K562 (cell line): ENCODE data around the gene SCUBE1. TPM values are rescaled to one million over a fixed set of nuclear protein-coding genes. Genes with fewer than 3 reads are reported as not detected.

Experiments
- ATAC-seq: fragments of 200-7000 bp; cut with Tn5 transposase; 3 replicates; pipeline ENCODE4 v1.9.1; 2020; ENCODE audit warnings: moderate library complexity
- BruUV-seq: library from RNA; stranded (reverse); fragments of 400-500 nt; replicated peaks from 2 replicates; lab custom pipeline; 2021; lab: Mats Ljungman, UMichigan
- CTCF ChIA-PET: fragments of 300-600 bp; formaldehyde crosslinking; extraction: SDS; loops from one replicate; lab custom pipeline; 2021; ENCODE audit warnings: low intra/inter-chr PET ratio; lab: Yijun Ruan, JAX
- POLR2A ChIA-PET: fragments of 300-600, 350-650 bp; sonication (Branson Sonifier 250); formaldehyde crosslinking; extraction: SDS; loops from one replicate; lab custom pipeline; 2021; ENCODE audit warnings: antibody characterized with exemption, inconsistent platforms; lab: Yijun Ruan, JAX
- DNase-seq, 4 experiments: peaks; one replicate each; pipeline versions ENCODE4 v3.0.0 to v3.0.0-alpha.2; 2011 to 2018; ENCODE audit warnings: low spot score in 3 of 4, mixed read lengths in 3 of 4; ENCODE audit errors: extremely low read depth in 1 of 4
- FAIRE-seq: peaks from 2 replicates; lab custom pipeline; 2011; peaks lifted over from hg19 to GRCh38; lab: Jason Lieb, UNC
- H2AFZ ChIP-seq: 2 replicates; pipeline ENCODE4 v1.6.0; 2011; ENCODE audit warnings: low read depth, low read length, control low read depth, inconsistent platforms
- H3K27ac ChIP-seq: fragments of 200-600 bp; 3 replicates; pipeline ENCODE4 v1.8.0; 2011; ENCODE audit warnings: low read depth, mild to moderate bottlenecking, control low read depth, inconsistent platforms, low read length, moderate library complexity, mixed read lengths; ENCODE audit errors: extremely low read depth
- H3K27me3 ChIP-seq, 2 experiments: fragments of 300-600 bp in 1 of 2; 2 replicates in 1 of 2; 3 replicates in 1 of 2; pipeline versions ENCODE4 v1.6.0 to v1.8.0; 2011; ENCODE audit warnings: inconsistent platforms in 2 of 2, low read length in 2 of 2, mild to moderate bottlenecking in 1 of 2, mixed read lengths in 1 of 2, moderate library complexity in 1 of 2; ENCODE audit not compliant: control insufficient read depth in 2 of 2, insufficient read depth in 2 of 2
- H3K36me3 ChIP-seq: fragments of 300-600 bp; 3 replicates; pipeline ENCODE4 v1.8.0; 2011; ENCODE audit warnings: mild to moderate bottlenecking, low read length, inconsistent platforms; ENCODE audit not compliant: control insufficient read depth, insufficient read depth
- H3K4me1 ChIP-seq, 2 experiments: fragments of 200-600 bp in 1 of 2; replicated peaks in 1 of 2; 2 replicates in 1 of 2; 3 replicates in 1 of 2; pipeline versions ENCODE4 v1.5.1 to v1.8.0; 2011; ENCODE audit warnings: inconsistent platforms in 2 of 2, low read length in 2 of 2, mild to moderate bottlenecking in 1 of 2, mixed read lengths in 1 of 2, moderate library complexity in 1 of 2; ENCODE audit not compliant: control insufficient read depth in 2 of 2, insufficient read depth in 2 of 2
- H3K4me2 ChIP-seq: 2 replicates; pipeline ENCODE4 v1.6.1; 2011; ENCODE audit warnings: low read length, control low read depth, inconsistent platforms, mixed read lengths; ENCODE audit not compliant: insufficient read depth
- H3K4me3 ChIP-seq: fragments of 200-600 bp; sonication (generic), shearing (Covaris generic); 2 replicates; pipeline ENCODE4 v1.5.1; 2016; ENCODE audit warnings: control low read depth, inconsistent platforms
- H3K79me2 ChIP-seq: fragments of 200-600 bp; 3 replicates; pipeline ENCODE4 v1.8.0; 2011; ENCODE audit warnings: low read length, inconsistent platforms; ENCODE audit not compliant: control insufficient read depth, insufficient read depth
- H3K9ac ChIP-seq, 2 experiments: 2 replicates each; pipeline versions ENCODE4 v1.6.0 to v1.6.1; 2011; ENCODE audit warnings: low read depth in 2 of 2, low read length in 2 of 2, control low read depth in 1 of 2, inconsistent platforms in 1 of 2, mild to moderate bottlenecking in 1 of 2, mixed read lengths in 1 of 2; ENCODE audit not compliant: insufficient read depth in 1 of 2
- H3K9me1 ChIP-seq: one replicate; pipeline ENCODE4 v1.6.0; 2011; ENCODE audit warnings: inconsistent platforms, mild to moderate bottlenecking, low read length, moderate library complexity; ENCODE audit not compliant: control insufficient read depth, insufficient read depth
- H3K9me3 ChIP-seq: replicated peaks from 2 replicates; pipeline ENCODE4 v1.5.1; 2011; ENCODE audit warnings: low read depth, low read length, inconsistent platforms; ENCODE audit not compliant: control insufficient read depth, insufficient read depth
- H4K20me1 ChIP-seq: replicated peaks from 2 replicates; pipeline ENCODE4 v1.6.1; 2011; ENCODE audit warnings: low read length, inconsistent platforms, mixed read lengths; ENCODE audit not compliant: control insufficient read depth, insufficient read depth
- CHD1 ChIP-seq: fragments of 200-600 bp; sonication (generic); IDR thresholded peaks from one replicate; pipeline ENCODE4 v1.6.1; 2012; ENCODE audit warnings: mild to moderate bottlenecking, moderate library complexity, low read length, inconsistent platforms
- FOXK2 ChIP-seq, 2 experiments: fragments of 450-650 bp; IDR thresholded peaks in 1 of 2; conservative IDR thresholded peaks in 1 of 2; 2 replicates each; pipeline ENCODE4 v1.6.1; 2016; ENCODE audit warnings: low read depth in 2 of 2, mild to moderate bottlenecking in 1 of 2
- PML ChIP-seq: IDR thresholded peaks from 2 replicates; pipeline ENCODE4 v1.6.1; 2012; ENCODE audit warnings: low read length, inconsistent platforms
- POLR2G ChIP-seq: fragments of 200-400 bp; formaldehyde crosslinking; IDR thresholded peaks from 2 replicates; pipeline ENCODE4 v1.6.1; 2017; ENCODE audit warnings: low read depth, mild to moderate bottlenecking, antibody characterized with exemption, low read length, moderate library complexity
- TCFL5 ChIP-seq: fragments of 250-450 bp; sonication (Bioruptor Pico); conservative IDR thresholded peaks from 2 replicates; pipeline ENCODE4 v1.6.1; 2021; ENCODE audit warnings: mild to moderate bottlenecking, moderate library complexity, matching md5 sums
- TRIM25 ChIP-seq: fragments of 450-650 bp; IDR thresholded peaks from 2 replicates; pipeline ENCODE4 v1.7.0; 2016; ENCODE audit warnings: borderline replicate concordance
- ZNF146 ChIP-seq: IDR thresholded peaks from one replicate; pipeline ENCODE4 v1.6.1; 2018; ENCODE audit warnings: missing compliant biosample characterization; ENCODE audit not compliant: unreplicated experiment
- ZNF3 ChIP-seq: fragments of 250-450 bp; sonication (Bioruptor Pico); IDR thresholded peaks from 2 replicates; pipeline ENCODE4 v1.5.0; 2021; ENCODE audit warnings: mild to moderate bottlenecking, moderate library complexity
- ZNF324 ChIP-seq: fragments of 250-450 bp; sonication (Bioruptor Pico); IDR thresholded peaks from 2 replicates; pipeline ENCODE4 v1.4.0; 2020; ENCODE audit warnings: mild to moderate bottlenecking
- ZNF609 ChIP-seq: sonication (generic); formaldehyde crosslinking; IDR thresholded peaks from 2 replicates; pipeline ENCODE4 v1.8.1; 2023; ENCODE audit warnings: missing genetic modification reagents, mild to moderate bottlenecking, borderline replicate concordance
- WGBS: fragments of 100-300 bp; shearing (Covaris generic); methylation state at CpG from one replicate; pipeline ENCODE4 v1.1.6; 2016; ENCODE audit warnings: low coverage, mixed read lengths; ENCODE audit not compliant: insufficient coverage; ENCODE audit errors: missing lambda C conversion rate; 5-methylcytosine and 5-hydroxymethylcytosine counted together
- in situ Hi-C: fragments of 300-500 bp; cut with MboI; formaldehyde crosslinking; loops from 4 replicates; pipeline ENCODE4 v1.15.0; 2018; ENCODE audit warnings: inconsistent platforms, mixed read lengths
- intact Hi-C: fragments of 100-400 bp; cut with micrococcal nuclease; formaldehyde crosslinking; loops from 2 replicates; pipeline ENCODE4 v1.14.2; 2022
- polyA plus RNA-seq, 8 experiments: library from polyadenylated mRNA; depleted of rRNA in 4 of 8; stranded (reverse) in 5 of 8; unstranded in 3 of 8; fragments of >200 nt; fragmentation: Nextera tagmentation in 2 of 8; fragmentation: Illumina TruSeq in 1 of 8; extraction: Ambion mirVana in 2 of 8; extraction: Trizol in 1 of 8; gene quantifications; 2 replicates each; pipeline versions ENCODE4 v1.2.1 to v1.2.3, GENCODE V29; 2011 to 2014; ENCODE audit warnings: inconsistent platforms in 1 of 8, missing spikeins in 1 of 8
- total RNA-seq, 7 experiments: library from RNA; depleted of rRNA in 6 of 7; stranded (reverse); fragments of >200 nt in 6 of 7; fragmentation: Illumina TruSeq in 2 of 7; extraction: Trizol in 2 of 7; gene quantifications; 2 replicates each; pipeline versions ENCODE4 v1.2.1 to v1.2.3, GENCODE V29; 2011 to 2021; ENCODE audit warnings: low replicate concordance in 1 of 7

The SCUBE1 gene
- total and polyA plus RNA-seq, 9 of the 15 experiments (the other 6 are each of a cell fraction or from before 2014, with no cell fraction given) = 0.03 to 0.47 (median 0.29) TPM; not detected in 6

GRCh38 chr22:43213051-43213450 lies 130.1 kb downstream of the SCUBE1 start:
- H3K27ac ChIP-seq = no peak overlapping the region
- BruUV-seq = no TSS peak
- H3K9ac ChIP-seq = no peak overlapping the region; a peak in 1 of 4 replicates
- H2AFZ ChIP-seq = peak overlapping the region; percentile 34
- peaks cover 2 to 46% of the 10 kb centered on the region in 2 experiments; a peak in 3 of 5 replicates for H3K4me1 ChIP-seq
- in situ Hi-C loops (no loop called here), intact Hi-C loops (no loop called here)
- FAIRE-seq = no peak
- no peaks in the 10 kb centered on the region for H4K20me1 ChIP-seq
- 28% methylated on average over 5 of the region's 8 CpGs for WGBS
- TF ChIP-seq PML (no peak), ZNF146 (no peak), ZNF3 (CRISPR knock-in tag) (no peak), TRIM25 (no peak), CHD1 (no peak), ZNF609 (no peak), POLR2G (no peak), FOXK2 (conservative IDR thresholded peaks at IDR 0.05 in 1 of 2, IDR thresholded peaks at IDR 0.05 in 1 of 2; ENCODE audit: low read depth in 2 of 2) (no peak), TCFL5 (CRISPR knock-in tag) (no peak), ZNF324 (CRISPR knock-in tag) (no peak)
- peak; percentile 89 for ATAC-seq
- DNase-seq = peak; percentile 48 to 54 (median 50)
- no peak overlapping the region; the same call in 1 of the 2 replicates for H3K4me2 ChIP-seq
- H3K27me3 ChIP-seq = peaks cover 0 to 8% of the 10 kb centered on the region in 2 experiments; a peak in 3 of 5 replicates
- no peaks in the 10 kb centered on the region for H3K9me3 ChIP-seq
- CTCF ChIA-PET = no interaction called here
- no peaks in the 10 kb centered on the region for H3K79me2 ChIP-seq
- H3K9me1 ChIP-seq = no peaks in the 10 kb centered on the region
- POLR2A ChIA-PET = no interaction called here
- no peaks in the 10 kb centered on the region for H3K36me3 ChIP-seq
- no peak overlapping the region for H3K4me3 ChIP-seq
